SK-N-SH (cell line): Measurements from ENCODE around the gene PHF3.

Experiments
- EP300 ChIP-seq, 2 experiments: IDR thresholded peaks; 2 replicates each; pipeline versions ENCODE4 v1.4.0 to v1.6.1; 2012; ENCODE audit warnings: borderline replicate concordance in 1 of 2, low read depth in 1 of 2, low read length in 1 of 2
- TCF12 ChIP-seq: IDR thresholded peaks from 2 replicates; pipeline ENCODE4 v1.4.0; 2012

DNA sequence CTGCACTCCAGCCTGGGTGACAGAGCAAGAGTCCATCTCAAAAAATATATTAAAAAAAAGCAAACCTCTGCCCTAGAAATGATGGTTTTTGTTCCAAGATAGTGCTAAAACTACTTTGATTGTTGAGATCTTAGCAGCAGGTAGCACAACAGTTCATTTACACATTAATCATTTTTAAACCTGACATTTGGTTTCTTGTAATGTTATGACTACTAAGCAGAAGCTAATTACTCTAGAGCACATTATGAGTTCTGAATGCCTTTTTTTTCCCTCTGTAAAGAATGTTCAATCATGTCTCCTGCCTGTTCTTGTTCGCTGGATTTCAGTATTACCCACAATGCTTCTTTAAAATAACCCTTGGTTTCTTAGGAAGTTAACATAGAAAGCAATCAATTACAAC is 24.7 kb upstream of the PHF3 start:
- TF ChIP-seq TCF12: no peak
- TF ChIP-seq EP300 (IDR thresholded peaks at IDR 0.05; ENCODE audit: borderline replicate concordance in 1 of 2, low read depth in 1 of 2, low read length in 1 of 2): no peak
